Sigmoid colon (tissue), 7 donors: Measurements from ENCODE around the gene DUS1L. TPM values are rescaled to one million over a fixed set of nuclear protein-coding genes. Genes with fewer than 3 reads are reported as not detected.

Experiments used
- DNase-seq: peaks from one replicate; pipeline ENCODE4 v3.0.0-alpha.2; 2019
- H3K27ac ChIP-seq, 4 donors: fragments of 200-600 bp; sonication (generic); one replicate each; pipeline ENCODE4 v1.5.1; 2016 to 2019; ENCODE audit warnings: mild to moderate bottlenecking in 1 of 4
- H3K27me3 ChIP-seq, 3 donors: fragments of 200-600 bp; sonication (generic); one replicate each; pipeline ENCODE4 v1.5.1; 2019; ENCODE audit warnings: mild to moderate bottlenecking in 1 of 3
- H3K36me3 ChIP-seq, 4 donors: fragments of 200-600 bp; sonication (generic); one replicate each; pipeline ENCODE4 v1.5.1; 2016 to 2019
- H3K4me1 ChIP-seq, 4 donors: fragments of 200-600 bp; sonication (generic); one replicate each; pipeline ENCODE4 v1.5.1; 2017 to 2019
- H3K4me3 ChIP-seq, 4 donors: fragments of 200-600 bp; sonication (generic); one replicate each; pipeline ENCODE4 v1.5.1; 2017 to 2019; ENCODE audit warnings: mild to moderate bottlenecking in 2 of 4, moderate library complexity in 1 of 4
- H3K9me3 ChIP-seq, 4 donors: fragments of 200-600 bp in 3 of 4; sonication (generic) in 3 of 4; one replicate each; pipeline versions ENCODE4 v1.5.1 to v1.6.1; 2013 to 2019
- CTCF ChIP-seq, 4 experiments: fragments of 450-650 bp in 3 of 4; fragments of 200-600 bp in 1 of 4; IDR thresholded peaks; one replicate each; pipeline ENCODE4 v1.5.1; 2016 to 2019; ENCODE audit warnings: antibody characterized with exemption in 4 of 4, mild to moderate bottlenecking in 3 of 4, moderate library complexity in 2 of 4
- EP300 ChIP-seq, 4 donors: sonication (generic); formaldehyde crosslinking; IDR thresholded peaks; one replicate each; pipeline ENCODE4 v1.6.1; 2017; ENCODE audit warnings: antibody characterized with exemption in 4 of 4
- POLR2A ChIP-seq, 2 donors: fragments of 450-650 bp; IDR thresholded peaks; one replicate each; pipeline ENCODE4 v1.6.1; 2016; ENCODE audit warnings: antibody characterized with exemption in 2 of 2, mild to moderate bottlenecking in 2 of 2, moderate library complexity in 2 of 2
- POLR2AphosphoS5 ChIP-seq, 4 donors: sonication (generic); formaldehyde crosslinking; IDR thresholded peaks; one replicate each; pipeline ENCODE4 v1.6.1; 2017; ENCODE audit warnings: antibody characterized with exemption in 4 of 4
- WGBS, 2 donors: extraction: QIAGEN DNeasy Blood & Tissue Kit; methylation state at CpG; one replicate each; pipeline ENCODE4 v1.1.7; 2013; 5-methylcytosine and 5-hydroxymethylcytosine counted together
- intact Hi-C: fragments of 100-400 bp; cut with DNase I; formaldehyde crosslinking; loops from one replicate; pipeline ENCODE4 v1.15.1; 2023
- polyA plus RNA-seq, 3 donors: library from polyadenylated mRNA; stranded (reverse); fragments of 200-250 nt; gene quantifications; one replicate each; pipeline ENCODE4 v1.2.3, GENCODE V29; 2013
- total RNA-seq, 4 donors: library from RNA; depleted of rRNA; stranded (reverse); fragments of >200 nt; gene quantifications; one replicate each; pipeline ENCODE4 v1.1.0, GENCODE V29; 2016
- donor health status: healthy with polysubstance abuse.
- donor health status: Bipolar disorder and iron deficiency.
- donor health status: healthy.

DUS1L gene
- total and polyA plus RNA-seq, 7 donors, result 31.3 to 119 (median 68.5) TPM

GRCh38 chr17:82051776-82052637 lies 13.6 kb downstream of the DUS1L start, which contains the start of the genes GPS1 and RFNG:
GPS1 (plus strand) TSS chr17:82051898; CDS start chr17:82051932, 34 bp downstream.
RFNG (minus strand) TSS chr17:82051811; CDS start chr17:82051766, 45 bp downstream.
- Histone ChIP-seq H3K4me3 (peak within 1 kb of the TSS; percentile 61 to 90 (median 86)), H3K9me3 (no peaks in the 10 kb centered on the region), H3K4me1 (peaks cover 0 to 38% (median 35%) of the 10 kb centered on the region in 4 donors), H3K27ac (peak within 1 kb of the TSS; percentile 55 to 84 (median 72)), H3K27me3 (no peaks in the 10 kb centered on the region), H3K36me3 (peaks cover 24 to 72% (median 29%) of the 10 kb centered on the region in 4 donors)
- DNase-seq, result peak; percentile 84
- TF ChIP-seq POLR2AphosphoS5 (IDR thresholded peaks at IDR 0.05) (peak; percentile 22 to 83 (median 62)), CTCF (IDR thresholded peaks at IDR 0.05) (no peak)
- intact Hi-C loops, result no loop called here
- 1% methylated on average over 94 of the region's 94 CpGs for WGBS, 2 donors

GRCh38 chr17:82050761-82051641 lies 14.6 kb downstream of the DUS1L start:
- 17 to 19% methylated on average over 79 of the region's 79 CpGs for WGBS, 2 donors
- intact Hi-C loops, result no loop called here
- Histone ChIP-seq H3K4me1 (peaks cover 0 to 38% (median 35%) of the 10 kb centered on the region in 4 donors), H3K4me3 (peak overlapping the region; percentile 54 to 90 (median 86)), H3K36me3 (peaks cover 16 to 65% (median 21%) of the 10 kb centered on the region in 4 donors), H3K9me3 (no peaks in the 10 kb centered on the region), H3K27me3 (no peaks in the 10 kb centered on the region), H3K27ac (peak overlapping the region; percentile 46 to 84 (median 72))
- TF ChIP-seq POLR2AphosphoS5 (IDR thresholded peaks at IDR 0.05) (no peak), POLR2A (IDR thresholded peaks at IDR 0.05) (no peak), EP300 (IDR thresholded peaks at IDR 0.05) (no peak), CTCF (IDR thresholded peaks at IDR 0.05) (no peak)
- no peak for DNase-seq

- H3K27ac ChIP-seq, result peak overlapping the region in 3 of 4 donors; percentile 66 to 84 (median 77)
- no peaks in the 10 kb centered on the region for H3K27me3 ChIP-seq
- H3K36me3 ChIP-seq, result peaks cover 10 to 58% (median 16%) of the 10 kb centered on the region in 4 donors
- 89 to 91% methylated on average over 28 of the region's 28 CpGs for WGBS, 2 donors
- H3K9me3 ChIP-seq, result no peaks in the 10 kb centered on the region
- intact Hi-C loops, result no loop called here
- peak overlapping the region in 3 of 4 donors; percentile 83 to 90 (median 89) for H3K4me3 ChIP-seq
- no peak for TF ChIP-seq POLR2A (IDR thresholded peaks at IDR 0.05)
- TF ChIP-seq EP300 (IDR thresholded peaks at IDR 0.05), result no peak
- TF ChIP-seq CTCF (IDR thresholded peaks at IDR 0.05), result no peak
- H3K4me1 ChIP-seq, result peaks cover 0 to 38% (median 35%) of the 10 kb centered on the region in 4 donors
- no peak for DNase-seq
These were observed 15.3 kb downstream of the DUS1L start for GRCh38 chr17:82050152-82050760.

DNA sequence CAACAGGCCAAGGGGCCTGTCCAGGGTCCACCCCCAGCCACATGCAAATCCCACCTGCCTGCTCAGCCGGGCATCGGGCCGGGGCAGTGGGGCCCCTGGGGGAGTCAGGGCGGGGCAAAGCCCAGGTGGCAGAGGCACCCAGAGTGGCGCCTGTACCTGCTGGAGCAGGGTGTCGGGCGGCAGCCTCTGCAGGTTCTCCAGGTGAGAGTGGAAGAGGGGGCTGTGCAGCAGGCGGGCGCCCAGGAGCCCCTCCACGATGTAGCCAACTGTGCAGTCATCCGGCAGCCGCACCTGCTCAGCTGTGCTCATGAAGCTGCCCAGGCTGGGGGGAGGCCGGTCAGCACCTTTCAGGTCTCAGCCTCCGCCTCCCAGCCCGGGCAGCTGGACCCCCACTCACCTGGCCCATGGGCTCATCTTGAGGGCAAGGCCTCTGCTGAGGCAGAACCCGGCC lies 16.1 kb downstream of the DUS1L start:
- H3K4me1 ChIP-seq, result peaks cover 0 to 38% (median 35%) of the 10 kb centered on the region in 4 donors
- no peak overlapping the region for H3K27ac ChIP-seq
- TF ChIP-seq POLR2A (IDR thresholded peaks at IDR 0.05) (no peak), CTCF (IDR thresholded peaks at IDR 0.05) (no peak), POLR2AphosphoS5 (IDR thresholded peaks at IDR 0.05) (no peak), EP300 (IDR thresholded peaks at IDR 0.05) (no peak)
- no peak overlapping the region for H3K4me3 ChIP-seq
- no peak for DNase-seq
- 86 to 93% methylated on average over 16 of the region's 16 CpGs for WGBS, 2 donors
- no peaks in the 10 kb centered on the region for H3K27me3 ChIP-seq
- H3K36me3 ChIP-seq, result peaks cover 2 to 51% (median 9%) of the 10 kb centered on the region in 4 donors
- no peaks in the 10 kb centered on the region for H3K9me3 ChIP-seq
- intact Hi-C loops, result no loop called here
